ENCODE data around the gene ALKBH6.

The ALKBH6 gene

DNA sequence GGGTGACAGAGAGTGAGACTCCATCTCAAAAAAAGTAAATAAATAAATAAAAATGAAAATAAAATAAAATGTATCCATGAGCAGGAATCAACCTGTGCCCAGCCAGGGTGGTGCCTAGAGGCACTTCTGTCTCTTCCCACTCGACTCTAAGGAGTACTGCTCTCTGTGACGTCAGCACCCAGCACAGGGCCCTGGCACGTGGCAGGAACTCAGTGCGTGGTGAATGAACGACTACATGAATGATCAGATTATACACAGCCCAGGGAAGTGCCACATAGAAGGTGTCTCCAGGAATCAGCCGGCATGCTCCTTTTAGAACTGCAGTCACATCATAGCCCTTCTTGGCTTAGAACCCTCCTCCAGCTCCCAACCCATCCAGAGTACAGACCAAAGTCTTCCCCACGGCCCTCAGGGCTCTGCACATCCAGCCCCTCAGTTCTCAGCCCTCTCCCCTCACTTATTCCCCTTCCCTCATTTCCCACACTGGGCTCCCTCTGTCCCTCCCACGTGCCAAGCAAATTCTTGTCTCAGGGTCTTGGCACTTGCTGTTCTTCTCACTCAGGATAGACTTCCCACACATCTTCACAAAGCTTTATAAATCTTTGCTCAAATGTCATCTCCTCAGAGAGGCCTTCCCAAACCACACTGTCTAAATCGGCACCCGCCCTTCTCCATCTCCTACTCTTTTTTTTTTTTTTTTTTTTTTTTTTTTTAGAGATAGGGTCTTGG, 14.5 kb upstream of the ALKBH6 start:
- no peak for TF ChIP-seq CTCF (conservative IDR thresholded peaks at IDR 0.05; ENCODE audit: low read depth, low read length)
- DNase-seq (ENCODE audit: low read depth) = no peak
- no peak overlapping the region for H3K4me3 ChIP-seq (ENCODE audit: low read depth, low read length)

DNA sequence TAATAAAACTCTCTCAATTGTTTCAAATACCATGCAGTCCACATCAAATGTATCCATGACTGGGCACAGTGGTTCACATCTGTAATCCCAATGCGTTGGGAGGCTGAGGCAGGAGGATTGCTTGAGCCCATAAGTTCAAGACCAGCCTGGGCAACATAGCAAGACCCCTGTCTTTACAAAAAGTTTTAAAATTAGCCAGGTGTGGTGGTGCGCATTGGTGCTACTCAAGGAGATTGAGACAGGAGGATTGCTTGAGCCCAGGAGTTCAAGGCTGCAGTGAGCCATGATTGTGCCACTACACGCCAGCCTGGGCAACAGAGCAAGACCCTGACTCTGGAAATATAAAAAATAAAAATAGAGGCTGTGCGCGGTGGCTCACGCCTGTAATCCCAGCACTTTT, 13.7 kb upstream of the ALKBH6 start:
- TF ChIP-seq CTCF (conservative IDR thresholded peaks at IDR 0.05; ENCODE audit: low read depth, low read length) = no peak
- H3K4me3 ChIP-seq (ENCODE audit: low read depth, low read length) = no peak overlapping the region
- no peak for DNase-seq (ENCODE audit: low read depth)

- TF ChIP-seq CTCF (conservative IDR thresholded peaks at IDR 0.05; ENCODE audit: low read depth, low read length) = no peak
- DNase-seq (ENCODE audit: low read depth) = no peak
- H3K4me3 ChIP-seq (ENCODE audit: low read depth, low read length) = no peak overlapping the region
Measured at GRCh38 chr19:36026091-36026876, 12.3 kb upstream of the ALKBH6 start.

- no peak overlapping the region for H3K4me3 ChIP-seq (ENCODE audit: low read depth, low read length)
- TF ChIP-seq CTCF (conservative IDR thresholded peaks at IDR 0.05; ENCODE audit: low read depth, low read length) = no peak
- no peak for DNase-seq (ENCODE audit: low read depth)
Measured at GRCh38 chr19:36025541-36025940, 11.5 kb upstream of the ALKBH6 start.

- H3K4me3 ChIP-seq (ENCODE audit: low read depth, low read length) = no peak overlapping the region
- no peak for TF ChIP-seq CTCF (conservative IDR thresholded peaks at IDR 0.05; ENCODE audit: low read depth, low read length)
- DNase-seq (ENCODE audit: low read depth) = no peak
Measured at GRCh38 chr19:36023432-36023831, 9.4 kb upstream of the ALKBH6 start.

- no peak for DNase-seq (ENCODE audit: low read depth)
- no peak overlapping the region for H3K4me3 ChIP-seq (ENCODE audit: low read depth, low read length)
- no peak for TF ChIP-seq CTCF (conservative IDR thresholded peaks at IDR 0.05; ENCODE audit: low read depth, low read length)
Measured at GRCh38 chr19:36019061-36019670, 5.2 kb upstream of the ALKBH6 start.

All from choroid plexus epithelial cell (primary cell).